GM19099 (cell line): ENCODE results near the gene SPIN1.

ENCODE experiments used
- POLR2A ChIP-seq: IDR thresholded peaks from 3 replicates; pipeline ENCODE4 v1.6.1; 2011; ENCODE audit warnings: low read depth; ENCODE audit not compliant: insufficient read length; ENCODE audit errors: extremely low read depth

SPIN1 gene

GRCh38 chr9:88388203-88388885 is at the start of gene SPIN1:
SPIN1 (plus strand) TSS chr9:88388444; CDS start chr9:88426540, 38,096 bp downstream.
- peak; percentile 72 for TF ChIP-seq POLR2A

- TF ChIP-seq POLR2A: no peak
Measured at GRCh38 chr9:88339317-88339716, 48.9 kb upstream of the SPIN1 start.

- no peak for TF ChIP-seq POLR2A
Measured at GRCh38 chr9:88342246-88342645, 46.0 kb upstream of the SPIN1 start.

- TF ChIP-seq POLR2A: no peak
Measured at GRCh38 chr9:88344013-88344412, 44.2 kb upstream of the SPIN1 start.

- TF ChIP-seq POLR2A: no peak
Measured at GRCh38 chr9:88355166-88355565, 33.1 kb upstream of the SPIN1 start.

GRCh38 chr9:88358723-88359122 is 29.5 kb upstream of the SPIN1 start:
- no peak for TF ChIP-seq POLR2A

- no peak for TF ChIP-seq POLR2A
Measured at GRCh38 chr9:88359974-88360373, 28.3 kb upstream of the SPIN1 start.

GRCh38 chr9:88362681-88363080 is 25.6 kb upstream of the SPIN1 start:
- TF ChIP-seq POLR2A: no peak

GRCh38 chr9:88363661-88364060 is 24.6 kb upstream of the SPIN1 start:
- no peak for TF ChIP-seq POLR2A

GRCh38 chr9:88364706-88365105 is 23.5 kb upstream of the SPIN1 start:
- no peak for TF ChIP-seq POLR2A

- TF ChIP-seq POLR2A: no peak
Measured at GRCh38 chr9:88370346-88370745, 17.9 kb upstream of the SPIN1 start.

GRCh38 chr9:88372103-88372654 is 16.1 kb upstream of the SPIN1 start:
- no peak for TF ChIP-seq POLR2A

- no peak for TF ChIP-seq POLR2A
Measured at GRCh38 chr9:88373045-88373444, 15.2 kb upstream of the SPIN1 start.

- TF ChIP-seq POLR2A: no peak
Measured at GRCh38 chr9:88378317-88378716, 9.9 kb upstream of the SPIN1 start.

GRCh38 chr9:88379352-88379751 is 8.9 kb upstream of the SPIN1 start:
- TF ChIP-seq POLR2A: no peak

GRCh38 chr9:88380118-88380517 is 8.1 kb upstream of the SPIN1 start:
- TF ChIP-seq POLR2A: no peak

GRCh38 chr9:88383176-88383575 is 5.1 kb upstream of the SPIN1 start:
- no peak for TF ChIP-seq POLR2A

GRCh38 chr9:88387036-88387551 is 1.1 kb upstream of the SPIN1 start:
- TF ChIP-seq POLR2A: no peak
